ENCODE data around the gene CLPX.

DNA sequence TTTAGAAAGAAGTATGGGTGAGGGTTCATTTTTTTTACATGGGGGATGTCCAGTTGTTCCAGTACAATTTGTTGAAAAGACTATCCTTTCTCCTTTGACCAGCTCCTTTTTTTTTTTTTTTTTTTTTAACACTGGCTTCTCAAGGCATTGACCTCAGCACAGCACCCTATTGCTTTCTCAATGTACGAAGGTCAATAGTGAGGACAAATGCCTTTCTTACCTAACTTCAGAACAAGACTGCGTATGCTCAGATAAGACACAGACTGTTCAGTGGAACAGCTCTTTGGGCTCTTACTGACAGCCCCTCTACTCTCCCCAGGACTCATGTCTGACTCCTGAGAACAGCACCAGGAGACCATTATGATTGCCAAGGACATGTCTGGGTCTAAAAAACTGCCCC lies 36.6 kb upstream of the CLPX start:
- TF ChIP-seq POLR2AphosphoS5 (IDR thresholded peaks at IDR 0.05; ENCODE audit: borderline replicate concordance, low read depth, low read length) (no peak), EZH2 (IDR thresholded peaks at IDR 0.05) (no peak), FOXP2 (optimal IDR thresholded peaks at IDR 0.05; ENCODE audit: control extremely low read depth, extremely low read length, insufficient read depth) (no peak)

Data from SK-N-MC (cell line).